GM12878 (cell line): ENCODE results near the gene SELENOH. TPM values are rescaled to one million over a fixed set of nuclear protein-coding genes. Genes with fewer than 3 reads are reported as not detected.
A peak's percentile ranks its signal among the peaks of the same experiment; 100 is the strongest.

ENCODE experiments used
- BCL11A ChIP-seq: IDR thresholded peaks from 2 replicates; pipeline ENCODE4 v1.6.1; 2011; ENCODE audit warnings: low read depth, low read length
- BMI1 ChIP-seq: fragments of 450-650 bp; IDR thresholded peaks from 2 replicates; pipeline ENCODE4 v1.6.1; 2016; ENCODE audit warnings: mild to moderate bottlenecking, moderate library complexity, borderline replicate concordance
- CHD4 ChIP-seq: fragments of 200-600 bp; sonication (generic); IDR thresholded peaks from 2 replicates; pipeline ENCODE4 v1.6.1; 2016; ENCODE audit warnings: mild to moderate bottlenecking
- KDM1A ChIP-seq: fragments of 200-600 bp; sonication (generic); IDR thresholded peaks from 2 replicates; pipeline ENCODE4 v1.6.1; 2016; ENCODE audit warnings: borderline replicate concordance
- KLF5 ChIP-seq: fragments of 450-650 bp; IDR thresholded peaks from 2 replicates; pipeline ENCODE4 v1.6.1; 2014; ENCODE audit warnings: mild to moderate bottlenecking; ENCODE audit not compliant: partially characterized antibody
- MTA3 ChIP-seq: IDR thresholded peaks from 2 replicates; pipeline ENCODE4 v1.6.1; 2012; ENCODE audit warnings: low read length, inconsistent platforms, borderline replicate concordance
- NR2C2 ChIP-seq: IDR thresholded peaks from 2 replicates; pipeline ENCODE4 v1.6.1; 2011; ENCODE audit warnings: borderline replicate concordance, low read depth; ENCODE audit not compliant: control insufficient read depth, insufficient read length
- NRF1 ChIP-seq: conservative IDR thresholded peaks from 2 replicates; pipeline ENCODE4 v1.6.1; 2011; ENCODE audit warnings: mild to moderate bottlenecking, low read depth, low read length, improper control_type of control experiment
- RAD51 ChIP-seq: fragments of 450-650 bp; IDR thresholded peaks from 2 replicates; pipeline ENCODE4 v1.6.1; 2016; ENCODE audit warnings: moderate library complexity, mild to moderate bottlenecking, inconsistent platforms
- RBBP5 ChIP-seq: fragments of 200-600 bp; sonication (generic); conservative IDR thresholded peaks from 2 replicates; pipeline ENCODE4 v1.6.1; 2016
- RCOR1 ChIP-seq: conservative IDR thresholded peaks from 2 replicates; pipeline ENCODE4 v1.6.1; 2012; ENCODE audit warnings: low read depth, low read length, improper control_type of control experiment
- TAF1 ChIP-seq: IDR thresholded peaks from 2 replicates; pipeline ENCODE4 v1.6.1; 2011; ENCODE audit warnings: mild to moderate bottlenecking, low read depth, low read length, borderline replicate concordance
- ZZZ3 ChIP-seq: IDR thresholded peaks from 2 replicates; pipeline ENCODE4 v1.6.1; 2011; ENCODE audit warnings: low read depth; ENCODE audit not compliant: control insufficient read depth, insufficient read length
- polyA plus RNA-seq, 11 experiments: library from polyadenylated mRNA; depleted of rRNA in 4 of 11; unstranded in 6 of 11; stranded (reverse) in 5 of 11; fragments of >200 nt; fragmentation: Nextera tagmentation in 4 of 11; fragmentation: Illumina TruSeq in 1 of 11; extraction: Ambion mirVana in 4 of 11; extraction: Trizol in 1 of 11; gene quantifications; 1 replicate in 1 of 11; 2 replicates in 10 of 11; pipeline versions ENCODE4 v1.2.1 to v1.2.3, GENCODE V29; 2011 to 2016; ENCODE audit warnings: inconsistent platforms in 2 of 11, missing spikeins in 2 of 11, low read depth in 1 of 11
- total RNA-seq, 4 experiments: library from RNA; depleted of rRNA in 3 of 4; stranded (reverse); fragments of >200 nt in 3 of 4; fragmentation: Illumina TruSeq in 1 of 4; extraction: Trizol in 1 of 4; gene quantifications; 2 replicates each; pipeline versions ENCODE4 v1.2.1 to v1.2.3, GENCODE V29; 2013 to 2021
- TF ChIP-seq, protein P1 (sequence below): fragments of 450-650 bp; IDR thresholded peaks from 2 replicates; pipeline ENCODE4 v1.6.1; 2017; ENCODE audit warnings: low read depth, mild to moderate bottlenecking, moderate library complexity
- TF ChIP-seq, protein P2 (sequence below): IDR thresholded peaks from 2 replicates; pipeline ENCODE4 v1.6.1; 2012; ENCODE audit warnings: improper control_type of control experiment, low read depth, low read length; ENCODE audit not compliant: insufficient replicate concordance
- TF ChIP-seq, protein P3 (sequence below): fragments of 450-650 bp; conservative IDR thresholded peaks from 2 replicates; pipeline ENCODE4 v1.6.1; 2017; ENCODE audit warnings: mild to moderate bottlenecking, moderate library complexity
- TF ChIP-seq, protein P4 (sequence below): fragments of 450-650 bp; IDR thresholded peaks from 2 replicates; pipeline ENCODE4 v1.6.1; 2017; ENCODE audit warnings: mild to moderate bottlenecking, low read depth, inconsistent platforms; ENCODE audit not compliant: poor library complexity, severe bottlenecking
- TF ChIP-seq, protein P5 (sequence below): IDR thresholded peaks from 2 replicates; pipeline ENCODE4 v1.6.1; 2011; ENCODE audit warnings: low read depth, mild to moderate bottlenecking, low read length, moderate library complexity, borderline replicate concordance; ENCODE audit errors: extremely low read depth

SELENOH gene
- total and polyA plus RNA-seq, 10 of the 15 experiments (the other 5 are each of a cell fraction or from before 2014, with no cell fraction given): 20.3 to 458 (median 200) TPM

DNA sequence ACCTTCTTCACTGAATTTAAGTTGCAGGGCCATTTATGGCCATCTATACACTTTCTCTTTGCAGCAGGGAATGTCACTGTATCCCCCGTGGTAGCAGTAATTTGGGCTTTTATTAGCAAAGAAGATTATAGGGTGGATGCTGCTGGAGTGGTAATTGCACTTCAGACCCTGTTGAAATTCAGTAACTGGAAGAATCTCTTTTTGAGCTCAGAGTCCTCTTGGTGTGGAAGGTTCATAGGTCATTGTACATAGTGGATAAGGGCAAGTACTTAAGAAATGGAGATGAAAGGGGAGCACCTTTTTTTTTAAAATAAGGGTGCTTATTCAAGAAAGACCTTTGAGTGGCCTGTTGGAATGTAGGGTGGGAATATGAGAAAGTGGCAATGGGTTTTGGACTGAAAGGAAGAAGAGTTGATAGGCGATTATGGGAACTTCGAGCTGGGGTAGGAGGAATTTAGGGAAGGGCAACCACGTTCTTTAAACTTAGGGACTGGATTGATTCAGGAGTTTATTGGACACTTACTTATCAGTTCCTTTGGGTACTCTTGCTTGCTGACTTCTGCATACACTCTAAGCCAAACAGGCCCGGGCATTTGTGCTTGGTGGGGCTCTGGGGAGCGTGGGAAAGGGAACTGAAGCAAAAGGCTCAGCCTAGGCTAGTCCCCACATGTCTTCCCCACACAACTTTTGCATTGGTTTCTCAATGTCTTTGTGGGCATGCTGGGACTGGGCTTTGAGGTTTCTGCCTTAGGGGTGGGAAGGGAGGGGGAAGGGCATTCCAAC, 46.8 kb downstream of the SELENOH start (continued):
- TF ChIP-seq, protein P1, sequence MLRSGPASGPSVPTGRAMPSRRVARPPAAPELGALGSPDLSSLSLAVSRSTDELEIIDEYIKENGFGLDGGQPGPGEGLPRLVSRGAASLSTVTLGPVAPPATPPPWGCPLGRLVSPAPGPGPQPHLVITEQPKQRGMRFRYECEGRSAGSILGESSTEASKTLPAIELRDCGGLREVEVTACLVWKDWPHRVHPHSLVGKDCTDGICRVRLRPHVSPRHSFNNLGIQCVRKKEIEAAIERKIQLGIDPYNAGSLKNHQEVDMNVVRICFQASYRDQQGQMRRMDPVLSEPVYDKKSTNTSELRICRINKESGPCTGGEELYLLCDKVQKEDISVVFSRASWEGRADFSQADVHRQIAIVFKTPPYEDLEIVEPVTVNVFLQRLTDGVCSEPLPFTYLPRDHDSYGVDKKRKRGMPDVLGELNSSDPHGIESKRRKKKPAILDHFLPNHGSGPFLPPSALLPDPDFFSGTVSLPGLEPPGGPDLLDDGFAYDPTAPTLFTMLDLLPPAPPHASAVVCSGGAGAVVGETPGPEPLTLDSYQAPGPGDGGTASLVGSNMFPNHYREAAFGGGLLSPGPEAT: peak; percentile 41; the same call in 1 of the 2 replicates
- TF ChIP-seq, protein P2, sequence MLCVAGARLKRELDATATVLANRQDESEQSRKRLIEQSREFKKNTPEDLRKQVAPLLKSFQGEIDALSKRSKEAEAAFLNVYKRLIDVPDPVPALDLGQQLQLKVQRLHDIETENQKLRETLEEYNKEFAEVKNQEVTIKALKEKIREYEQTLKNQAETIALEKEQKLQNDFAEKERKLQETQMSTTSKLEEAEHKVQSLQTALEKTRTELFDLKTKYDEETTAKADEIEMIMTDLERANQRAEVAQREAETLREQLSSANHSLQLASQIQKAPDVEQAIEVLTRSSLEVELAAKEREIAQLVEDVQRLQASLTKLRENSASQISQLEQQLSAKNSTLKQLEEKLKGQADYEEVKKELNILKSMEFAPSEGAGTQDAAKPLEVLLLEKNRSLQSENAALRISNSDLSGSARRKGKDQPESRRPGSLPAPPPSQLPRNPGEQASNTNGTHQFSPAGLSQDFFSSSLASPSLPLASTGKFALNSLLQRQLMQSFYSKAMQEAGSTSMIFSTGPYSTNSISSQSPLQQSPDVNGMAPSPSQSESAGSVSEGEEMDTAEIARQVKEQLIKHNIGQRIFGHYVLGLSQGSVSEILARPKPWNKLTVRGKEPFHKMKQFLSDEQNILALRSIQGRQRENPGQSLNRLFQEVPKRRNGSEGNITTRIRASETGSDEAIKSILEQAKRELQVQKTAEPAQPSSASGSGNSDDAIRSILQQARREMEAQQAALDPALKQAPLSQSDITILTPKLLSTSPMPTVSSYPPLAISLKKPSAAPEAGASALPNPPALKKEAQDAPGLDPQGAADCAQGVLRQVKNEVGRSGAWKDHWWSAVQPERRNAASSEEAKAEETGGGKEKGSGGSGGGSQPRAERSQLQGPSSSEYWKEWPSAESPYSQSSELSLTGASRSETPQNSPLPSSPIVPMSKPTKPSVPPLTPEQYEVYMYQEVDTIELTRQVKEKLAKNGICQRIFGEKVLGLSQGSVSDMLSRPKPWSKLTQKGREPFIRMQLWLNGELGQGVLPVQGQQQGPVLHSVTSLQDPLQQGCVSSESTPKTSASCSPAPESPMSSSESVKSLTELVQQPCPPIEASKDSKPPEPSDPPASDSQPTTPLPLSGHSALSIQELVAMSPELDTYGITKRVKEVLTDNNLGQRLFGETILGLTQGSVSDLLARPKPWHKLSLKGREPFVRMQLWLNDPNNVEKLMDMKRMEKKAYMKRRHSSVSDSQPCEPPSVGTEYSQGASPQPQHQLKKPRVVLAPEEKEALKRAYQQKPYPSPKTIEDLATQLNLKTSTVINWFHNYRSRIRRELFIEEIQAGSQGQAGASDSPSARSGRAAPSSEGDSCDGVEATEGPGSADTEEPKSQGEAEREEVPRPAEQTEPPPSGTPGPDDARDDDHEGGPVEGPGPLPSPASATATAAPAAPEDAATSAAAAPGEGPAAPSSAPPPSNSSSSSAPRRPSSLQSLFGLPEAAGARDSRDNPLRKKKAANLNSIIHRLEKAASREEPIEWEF: peak; percentile 88
- TF ChIP-seq ZZZ3 (no peak), NR2C2 (no peak), KDM1A (no peak), RAD51 (no peak), BMI1 (no peak), KLF5 (no peak), MTA3 (no peak), BCL11A (0 out of 2 replicates have a peak, but pooled peaks have one; percentile 25), NRF1 (no peak), TAF1 (no peak), RBBP5 (no peak), RCOR1 (no peak), CHD4 (no peak)
- TF ChIP-seq, protein P3, sequence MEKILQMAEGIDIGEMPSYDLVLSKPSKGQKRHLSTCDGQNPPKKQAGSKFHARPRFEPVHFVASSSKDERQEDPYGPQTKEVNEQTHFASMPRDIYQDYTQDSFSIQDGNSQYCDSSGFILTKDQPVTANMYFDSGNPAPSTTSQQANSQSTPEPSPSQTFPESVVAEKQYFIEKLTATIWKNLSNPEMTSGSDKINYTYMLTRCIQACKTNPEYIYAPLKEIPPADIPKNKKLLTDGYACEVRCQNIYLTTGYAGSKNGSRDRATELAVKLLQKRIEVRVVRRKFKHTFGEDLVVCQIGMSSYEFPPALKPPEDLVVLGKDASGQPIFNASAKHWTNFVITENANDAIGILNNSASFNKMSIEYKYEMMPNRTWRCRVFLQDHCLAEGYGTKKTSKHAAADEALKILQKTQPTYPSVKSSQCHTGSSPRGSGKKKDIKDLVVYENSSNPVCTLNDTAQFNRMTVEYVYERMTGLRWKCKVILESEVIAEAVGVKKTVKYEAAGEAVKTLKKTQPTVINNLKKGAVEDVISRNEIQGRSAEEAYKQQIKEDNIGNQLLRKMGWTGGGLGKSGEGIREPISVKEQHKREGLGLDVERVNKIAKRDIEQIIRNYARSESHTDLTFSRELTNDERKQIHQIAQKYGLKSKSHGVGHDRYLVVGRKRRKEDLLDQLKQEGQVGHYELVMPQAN: no peak
- TF ChIP-seq, protein P4, sequence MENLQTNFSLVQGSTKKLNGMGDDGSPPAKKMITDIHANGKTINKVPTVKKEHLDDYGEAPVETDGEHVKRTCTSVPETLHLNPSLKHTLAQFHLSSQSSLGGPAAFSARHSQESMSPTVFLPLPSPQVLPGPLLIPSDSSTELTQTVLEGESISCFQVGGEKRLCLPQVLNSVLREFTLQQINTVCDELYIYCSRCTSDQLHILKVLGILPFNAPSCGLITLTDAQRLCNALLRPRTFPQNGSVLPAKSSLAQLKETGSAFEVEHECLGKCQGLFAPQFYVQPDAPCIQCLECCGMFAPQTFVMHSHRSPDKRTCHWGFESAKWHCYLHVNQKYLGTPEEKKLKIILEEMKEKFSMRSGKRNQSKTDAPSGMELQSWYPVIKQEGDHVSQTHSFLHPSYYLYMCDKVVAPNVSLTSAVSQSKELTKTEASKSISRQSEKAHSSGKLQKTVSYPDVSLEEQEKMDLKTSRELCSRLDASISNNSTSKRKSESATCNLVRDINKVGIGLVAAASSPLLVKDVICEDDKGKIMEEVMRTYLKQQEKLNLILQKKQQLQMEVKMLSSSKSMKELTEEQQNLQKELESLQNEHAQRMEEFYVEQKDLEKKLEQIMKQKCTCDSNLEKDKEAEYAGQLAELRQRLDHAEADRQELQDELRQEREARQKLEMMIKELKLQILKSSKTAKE: peak; percentile 71
- TF ChIP-seq, protein P5, sequence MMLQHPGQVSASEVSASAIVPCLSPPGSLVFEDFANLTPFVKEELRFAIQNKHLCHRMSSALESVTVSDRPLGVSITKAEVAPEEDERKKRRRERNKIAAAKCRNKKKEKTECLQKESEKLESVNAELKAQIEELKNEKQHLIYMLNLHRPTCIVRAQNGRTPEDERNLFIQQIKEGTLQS: no peak
